ENCODE results near the gene RNU1-1. TPM values are rescaled to one million over a fixed set of nuclear protein-coding genes. Genes with fewer than 3 reads are reported as not detected.
"Not testable (repeated sequence)": the region's sequence is repeated elsewhere in the genome, so short reads cannot be mapped to it uniquely, and the experiment has no call there.

RNU1-1 gene
- total RNA-seq, result 1,000 to 10,000 TPM in 1 of 2 donors, under 1 TPM in 1; under 0.01 to 3,134 TPM
- not detected for polyA plus RNA-seq
- long read RNA-seq, donor 1, result 0 reads
- long read RNA-seq, donor 2, result 0 reads
- long read RNA-seq, donor 3, result 0 reads
- long read RNA-seq, donor 4, result 0 reads
- long read RNA-seq, donor 5, partial matches to known transcripts, result 0 of 2 reads
- long read RNA-seq, donor 5, other reads (novel, unspliced or antisense), result 0 of 2 reads

- H3K9ac ChIP-seq (ENCODE audit: insufficient read depth in 1 of 2, low read length in 2 of 2), result peak within 1 kb of the TSS in 1 of 2 donors; percentile 85
- not testable (repeated sequence) for H3K4me3 ChIP-seq; H3K36me3 ChIP-seq (ENCODE audit: control insufficient read depth in 4 of 4, insufficient read depth in 4 of 4, low read length in 4 of 4); H3K4me1 ChIP-seq (ENCODE audit: control insufficient read depth in 5 of 5, insufficient read depth in 5 of 5, low read length in 5 of 5); ATAC-seq (ENCODE audit: insufficient read depth, low FRiP score); H3K9me3 ChIP-seq (ENCODE audit: control insufficient read depth in 4 of 4, insufficient read depth in 3 of 4, low read length in 3 of 4); H3K27me3 ChIP-seq (ENCODE audit: control insufficient read depth in 3 of 3, insufficient read depth in 3 of 3, low read length in 2 of 3)
- peak within 1 kb of the TSS; percentile 78 to 94 for H3K27ac ChIP-seq (ENCODE audit: low read depth in 1 of 2, low read length in 1 of 2)
- DNase-seq, result peak; percentile 84 to 92 (median 86)
- 2% methylated on average over 26 to 35 of the region's 40 CpGs for WGBS, 2 donors
These were observed at the start of gene RNU1-1 for GRCh38 chr1:16514107-16515055. Gene RNU1-1, minus strand, starts transcription at chr1:16514285.

- H3K27ac ChIP-seq (ENCODE audit: low read depth in 1 of 2, low read length in 1 of 2); H3K4me1 ChIP-seq (ENCODE audit: control insufficient read depth in 5 of 5, insufficient read depth in 5 of 5, low read length in 5 of 5); H3K9ac ChIP-seq (ENCODE audit: insufficient read depth in 1 of 2, low read length in 2 of 2); H3K27me3 ChIP-seq (ENCODE audit: control insufficient read depth in 3 of 3, insufficient read depth in 3 of 3, low read length in 2 of 3); H3K4me3 ChIP-seq; H3K9me3 ChIP-seq (ENCODE audit: control insufficient read depth in 4 of 4, insufficient read depth in 3 of 4, low read length in 3 of 4); ATAC-seq (ENCODE audit: insufficient read depth, low FRiP score); DNase-seq; H3K36me3 ChIP-seq (ENCODE audit: control insufficient read depth in 4 of 4, insufficient read depth in 4 of 4, low read length in 4 of 4): not testable (repeated sequence)
- 70 to 83% methylated on average over 2 to 3 of the region's 4 CpGs for WGBS, 2 donors
These were observed 47.0 kb upstream of the RNU1-1 start for GRCh38 chr1:16561035-16561434.

- H3K4me1 ChIP-seq (ENCODE audit: control insufficient read depth in 5 of 5, insufficient read depth in 5 of 5, low read length in 5 of 5); H3K27me3 ChIP-seq (ENCODE audit: control insufficient read depth in 3 of 3, insufficient read depth in 3 of 3, low read length in 2 of 3); H3K9me3 ChIP-seq (ENCODE audit: control insufficient read depth in 4 of 4, insufficient read depth in 3 of 4, low read length in 3 of 4); H3K36me3 ChIP-seq (ENCODE audit: control insufficient read depth in 4 of 4, insufficient read depth in 4 of 4, low read length in 4 of 4); H3K27ac ChIP-seq (ENCODE audit: low read depth in 1 of 2, low read length in 1 of 2); H3K9ac ChIP-seq (ENCODE audit: insufficient read depth in 1 of 2, low read length in 2 of 2); DNase-seq; ATAC-seq (ENCODE audit: insufficient read depth, low FRiP score); H3K4me3 ChIP-seq: not testable (repeated sequence)
- WGBS, 2 donors, result 86 to 93% methylated on average over 3 to 4 of the region's 6 CpGs
These were observed 46.4 kb upstream of the RNU1-1 start for GRCh38 chr1:16560498-16560897.

GRCh38 chr1:16559688-16560087 lies 45.6 kb upstream of the RNU1-1 start:
- not testable (repeated sequence) for H3K4me1 ChIP-seq (ENCODE audit: control insufficient read depth in 5 of 5, insufficient read depth in 5 of 5, low read length in 5 of 5); H3K9ac ChIP-seq (ENCODE audit: insufficient read depth in 1 of 2, low read length in 2 of 2); H3K9me3 ChIP-seq (ENCODE audit: control insufficient read depth in 4 of 4, insufficient read depth in 3 of 4, low read length in 3 of 4); H3K27me3 ChIP-seq (ENCODE audit: control insufficient read depth in 3 of 3, insufficient read depth in 3 of 3, low read length in 2 of 3); H3K4me3 ChIP-seq; H3K27ac ChIP-seq (ENCODE audit: low read depth in 1 of 2, low read length in 1 of 2); H3K36me3 ChIP-seq (ENCODE audit: control insufficient read depth in 4 of 4, insufficient read depth in 4 of 4, low read length in 4 of 4); ATAC-seq (ENCODE audit: insufficient read depth, low FRiP score); DNase-seq
- no CpG with 5 or more reads among the region's 5 CpGs for WGBS, 2 donors

GRCh38 chr1:16557034-16557433 lies 42.9 kb upstream of the RNU1-1 start:
- not testable (repeated sequence) for ATAC-seq (ENCODE audit: insufficient read depth, low FRiP score); H3K9me3 ChIP-seq (ENCODE audit: control insufficient read depth in 4 of 4, insufficient read depth in 3 of 4, low read length in 3 of 4); H3K36me3 ChIP-seq (ENCODE audit: control insufficient read depth in 4 of 4, insufficient read depth in 4 of 4, low read length in 4 of 4); H3K4me3 ChIP-seq; DNase-seq; H3K27me3 ChIP-seq (ENCODE audit: control insufficient read depth in 3 of 3, insufficient read depth in 3 of 3, low read length in 2 of 3); H3K9ac ChIP-seq (ENCODE audit: insufficient read depth in 1 of 2, low read length in 2 of 2); H3K4me1 ChIP-seq (ENCODE audit: control insufficient read depth in 5 of 5, insufficient read depth in 5 of 5, low read length in 5 of 5); H3K27ac ChIP-seq (ENCODE audit: low read depth in 1 of 2, low read length in 1 of 2)
- WGBS, 2 donors, result 87 to 95% methylated on average over 3 of the region's 3 CpGs

- not testable (repeated sequence) for H3K36me3 ChIP-seq (ENCODE audit: control insufficient read depth in 4 of 4, insufficient read depth in 4 of 4, low read length in 4 of 4); H3K4me3 ChIP-seq; ATAC-seq (ENCODE audit: insufficient read depth, low FRiP score); DNase-seq; H3K9ac ChIP-seq (ENCODE audit: insufficient read depth in 1 of 2, low read length in 2 of 2); H3K27me3 ChIP-seq (ENCODE audit: control insufficient read depth in 3 of 3, insufficient read depth in 3 of 3, low read length in 2 of 3); H3K9me3 ChIP-seq (ENCODE audit: control insufficient read depth in 4 of 4, insufficient read depth in 3 of 4, low read length in 3 of 4); H3K27ac ChIP-seq (ENCODE audit: low read depth in 1 of 2, low read length in 1 of 2); H3K4me1 ChIP-seq (ENCODE audit: control insufficient read depth in 5 of 5, insufficient read depth in 5 of 5, low read length in 5 of 5)
- WGBS, 2 donors, result 94 to 97% methylated on average over 9 to 10 of the region's 11 CpGs
These were observed 39.2 kb upstream of the RNU1-1 start for GRCh38 chr1:16553244-16553643.

GRCh38 chr1:16550212-16550918 lies 36.3 kb upstream of the RNU1-1 start:
- H3K27me3 ChIP-seq (ENCODE audit: control insufficient read depth in 3 of 3, insufficient read depth in 3 of 3, low read length in 2 of 3); ATAC-seq (ENCODE audit: insufficient read depth, low FRiP score); H3K36me3 ChIP-seq (ENCODE audit: control insufficient read depth in 4 of 4, insufficient read depth in 4 of 4, low read length in 4 of 4); DNase-seq; H3K4me1 ChIP-seq (ENCODE audit: control insufficient read depth in 5 of 5, insufficient read depth in 5 of 5, low read length in 5 of 5); H3K9ac ChIP-seq (ENCODE audit: insufficient read depth in 1 of 2, low read length in 2 of 2); H3K9me3 ChIP-seq (ENCODE audit: control insufficient read depth in 4 of 4, insufficient read depth in 3 of 4, low read length in 3 of 4); H3K4me3 ChIP-seq; H3K27ac ChIP-seq (ENCODE audit: low read depth in 1 of 2, low read length in 1 of 2): not testable (repeated sequence)
- 75 to 80% methylated on average over 1 of the region's 1 CpG for WGBS, 2 donors

GRCh38 chr1:16549545-16549944 lies 35.5 kb upstream of the RNU1-1 start:
- DNase-seq; H3K9me3 ChIP-seq (ENCODE audit: control insufficient read depth in 4 of 4, insufficient read depth in 3 of 4, low read length in 3 of 4); H3K27ac ChIP-seq (ENCODE audit: low read depth in 1 of 2, low read length in 1 of 2); H3K36me3 ChIP-seq (ENCODE audit: control insufficient read depth in 4 of 4, insufficient read depth in 4 of 4, low read length in 4 of 4); H3K27me3 ChIP-seq (ENCODE audit: control insufficient read depth in 3 of 3, insufficient read depth in 3 of 3, low read length in 2 of 3); H3K4me3 ChIP-seq; H3K9ac ChIP-seq (ENCODE audit: insufficient read depth in 1 of 2, low read length in 2 of 2); ATAC-seq (ENCODE audit: insufficient read depth, low FRiP score); H3K4me1 ChIP-seq (ENCODE audit: control insufficient read depth in 5 of 5, insufficient read depth in 5 of 5, low read length in 5 of 5): not testable (repeated sequence)
- WGBS, 2 donors, result 50 to 78% methylated on average over 1 of the region's 1 CpG
